Amygdala (tissue), 56 donors: ENCODE measurements around the gene HCAR1.
"Not testable (repeated sequence)": the region's sequence is repeated elsewhere in the genome, so short reads cannot be mapped to it uniquely, and the experiment has no call there.

Source experiments
- DNase-seq, 56 donors: peaks; one replicate each; lab custom pipeline; 2025; lab: John Stamatoyannopoulos, UW

HCAR1 gene, protein sequence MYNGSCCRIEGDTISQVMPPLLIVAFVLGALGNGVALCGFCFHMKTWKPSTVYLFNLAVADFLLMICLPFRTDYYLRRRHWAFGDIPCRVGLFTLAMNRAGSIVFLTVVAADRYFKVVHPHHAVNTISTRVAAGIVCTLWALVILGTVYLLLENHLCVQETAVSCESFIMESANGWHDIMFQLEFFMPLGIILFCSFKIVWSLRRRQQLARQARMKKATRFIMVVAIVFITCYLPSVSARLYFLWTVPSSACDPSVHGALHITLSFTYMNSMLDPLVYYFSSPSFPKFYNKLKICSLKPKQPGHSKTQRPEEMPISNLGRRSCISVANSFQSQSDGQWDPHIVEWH

DNA sequence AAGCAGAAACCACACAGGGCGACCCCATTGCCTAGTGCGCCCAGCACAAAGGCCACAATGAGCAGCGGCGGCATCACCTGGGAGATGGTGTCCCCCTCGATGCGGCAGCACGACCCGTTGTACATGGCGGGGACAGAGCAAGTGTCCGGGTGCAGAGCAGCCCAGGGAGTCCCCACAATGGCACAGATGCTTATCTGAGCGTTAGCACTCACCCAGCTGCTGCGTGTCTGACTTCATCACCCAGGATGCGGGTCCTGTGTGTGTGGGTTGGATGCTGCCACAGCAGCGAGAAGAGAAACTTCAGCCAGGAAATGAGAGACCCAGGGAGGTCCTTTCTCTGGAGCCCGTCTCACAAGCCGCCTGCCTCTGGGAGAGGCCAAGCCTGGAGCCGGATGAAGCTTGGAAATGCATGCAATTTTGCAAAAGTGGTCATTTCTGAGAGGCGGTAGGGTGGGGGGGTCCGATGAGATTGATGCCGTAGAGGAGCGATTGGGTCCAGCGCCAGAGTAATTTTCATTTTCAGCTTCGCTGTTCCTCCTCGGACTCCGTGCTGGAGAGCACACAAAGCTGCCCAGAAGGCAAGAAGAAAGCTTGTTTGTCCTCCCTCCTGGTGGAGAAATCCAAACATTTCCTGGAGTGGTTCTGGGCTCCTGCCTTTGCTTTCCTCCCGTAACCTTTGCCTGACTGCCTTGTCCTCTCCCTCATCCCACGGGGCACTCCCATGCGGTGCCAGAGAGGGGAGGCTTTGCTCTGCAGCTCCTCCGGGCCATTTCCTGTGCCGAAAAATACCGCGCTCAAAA is at the start of gene HCAR1:
Gene HCAR1 (minus strand): TSS at position 630 of the 800 bp plus-strand sequence. CDS start 505 bp downstream, at position 125.
- DNase-seq: no peak

DNA sequence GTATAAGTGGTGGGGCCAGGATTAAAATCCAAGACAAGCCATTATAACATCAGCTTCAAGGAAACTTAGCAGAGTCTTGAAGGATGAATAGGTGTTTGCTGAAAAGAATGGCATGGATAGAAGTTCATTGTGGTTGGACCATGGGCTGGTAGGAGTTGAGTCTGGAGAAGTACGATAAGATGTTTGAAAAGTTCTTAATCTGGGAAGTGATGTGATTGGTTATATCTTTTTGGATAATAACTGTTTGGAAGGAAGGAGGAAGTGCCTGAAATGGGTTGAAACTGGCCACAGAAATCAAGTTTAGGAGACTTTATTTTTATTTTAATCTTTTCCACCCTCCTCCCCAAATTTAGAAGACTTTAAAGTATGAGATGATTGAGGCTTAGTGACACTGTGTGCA is 26.9 kb upstream of the HCAR1 start:
- no peak for DNase-seq

DNA sequence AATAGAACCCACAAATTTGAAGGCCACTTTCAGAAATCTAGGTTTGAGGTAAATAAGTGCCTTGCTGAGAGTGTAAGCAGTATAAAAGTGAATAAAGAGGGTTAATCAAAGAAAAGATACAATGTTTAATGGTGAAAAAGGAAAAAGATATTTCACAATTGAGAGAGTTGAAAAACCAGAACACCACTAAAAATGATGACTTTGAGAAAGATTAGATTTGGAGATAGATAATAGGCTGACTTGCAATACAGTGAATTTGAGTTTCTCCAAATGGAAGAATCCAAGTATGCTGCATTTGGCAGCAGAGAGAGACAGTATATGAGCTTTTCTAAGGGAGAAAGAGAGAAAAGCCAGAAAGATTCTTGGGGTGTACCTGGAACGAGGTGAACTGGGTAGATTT is 24.1 kb upstream of the HCAR1 start:
- no peak for DNase-seq

DNA sequence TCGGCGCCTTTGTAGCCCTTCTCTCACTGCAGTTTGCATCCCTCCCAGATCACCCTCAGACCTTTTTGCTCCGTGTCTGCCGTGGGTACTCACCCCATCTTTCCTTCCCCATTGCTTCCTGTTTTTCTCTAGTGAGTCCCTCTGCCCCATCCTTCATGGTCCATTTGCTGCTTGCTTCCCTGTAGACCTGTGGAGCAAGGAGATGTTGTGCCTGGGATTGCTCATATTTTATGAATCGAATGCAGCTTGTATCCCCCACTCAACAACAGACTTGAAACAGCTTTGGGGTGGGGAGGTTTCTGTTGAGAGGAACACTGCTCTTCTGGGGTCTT is 22.6 kb upstream of the HCAR1 start:
- no peak for DNase-seq

DNA sequence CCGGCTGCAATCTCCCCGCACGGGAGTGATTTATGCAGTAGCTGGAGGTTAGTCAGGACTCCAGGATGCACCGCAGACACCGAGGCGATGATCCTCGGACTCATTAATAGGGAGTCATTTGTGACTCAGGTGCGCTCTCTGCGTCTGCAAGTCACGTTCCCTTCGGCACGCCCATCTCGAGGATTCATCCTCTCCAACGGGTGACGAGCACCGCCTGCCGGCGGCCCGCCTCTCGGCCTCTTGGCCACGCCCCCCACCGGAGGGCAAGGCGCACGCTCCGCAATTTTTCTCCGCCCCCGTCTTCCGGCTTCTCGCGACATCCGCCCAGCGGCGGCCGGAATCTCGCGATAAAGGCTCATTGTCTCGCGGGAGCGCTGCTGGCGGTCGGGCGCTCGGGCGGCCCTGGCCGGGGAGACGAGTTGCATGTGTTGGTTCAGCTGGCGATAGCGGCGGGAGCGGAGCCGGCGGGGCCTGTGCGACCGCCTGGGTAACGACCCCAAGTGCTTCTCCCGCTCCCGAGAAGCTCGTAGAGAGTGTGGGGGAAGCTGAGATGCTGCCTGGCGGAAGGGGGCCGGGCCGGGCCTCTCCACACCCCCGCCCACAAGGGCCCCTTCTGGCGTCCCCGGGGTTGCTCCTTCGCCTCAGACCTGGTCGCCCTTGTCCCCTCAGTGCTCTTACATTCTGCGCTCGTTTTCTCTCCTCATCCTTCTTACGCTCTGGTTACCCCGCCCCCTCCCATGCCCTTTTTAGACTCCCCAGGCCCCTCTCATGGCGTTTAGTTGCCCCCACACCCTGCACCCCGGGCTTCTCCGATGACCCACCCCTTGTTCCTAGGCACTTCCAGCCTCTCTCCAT is 22.0 kb upstream of the HCAR1 start, which contains the start of gene DENR:
Gene DENR (plus strand): TSS at position 361 of the 855 bp plus-strand sequence. CDS start 878 bp downstream, outside the sequence.
- peak; percentile 65 to 97 (median 94) for DNase-seq

DNA sequence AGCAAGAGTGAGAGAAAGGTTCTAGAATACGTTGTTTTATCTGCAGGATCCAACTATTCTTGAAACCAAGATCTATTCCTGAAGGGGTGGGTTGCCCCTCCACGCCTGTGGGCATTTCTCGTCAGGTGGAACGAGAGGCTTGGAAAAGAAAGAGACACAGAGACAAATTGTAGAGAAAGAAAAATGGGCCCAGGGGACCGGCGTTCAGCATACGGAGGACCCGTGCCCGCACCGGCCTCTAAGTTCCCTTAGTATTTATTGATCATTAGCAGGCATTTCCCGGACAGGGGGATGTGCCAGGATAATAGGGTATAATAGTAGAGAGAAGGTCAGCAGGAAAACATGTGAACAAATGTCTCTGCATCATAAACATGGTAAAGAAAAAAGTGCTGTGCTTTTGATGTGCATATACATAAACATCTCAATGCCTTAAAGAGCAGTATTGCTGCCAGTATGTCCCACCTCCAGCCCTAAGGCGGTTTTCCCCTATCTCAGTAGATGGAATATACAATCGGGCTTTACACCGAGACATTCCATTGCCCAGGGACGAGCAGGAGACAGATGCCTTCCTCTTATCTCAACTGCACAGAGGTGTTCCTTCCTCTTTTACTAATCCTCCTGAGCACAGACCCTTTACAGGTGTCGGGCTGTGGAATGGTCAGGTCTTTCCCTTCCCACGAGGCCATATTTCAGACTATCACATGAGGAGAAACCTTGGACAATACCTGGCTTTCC is 20.3 kb upstream of the HCAR1 start:
- DNase-seq: not testable (repeated sequence)

DNA sequence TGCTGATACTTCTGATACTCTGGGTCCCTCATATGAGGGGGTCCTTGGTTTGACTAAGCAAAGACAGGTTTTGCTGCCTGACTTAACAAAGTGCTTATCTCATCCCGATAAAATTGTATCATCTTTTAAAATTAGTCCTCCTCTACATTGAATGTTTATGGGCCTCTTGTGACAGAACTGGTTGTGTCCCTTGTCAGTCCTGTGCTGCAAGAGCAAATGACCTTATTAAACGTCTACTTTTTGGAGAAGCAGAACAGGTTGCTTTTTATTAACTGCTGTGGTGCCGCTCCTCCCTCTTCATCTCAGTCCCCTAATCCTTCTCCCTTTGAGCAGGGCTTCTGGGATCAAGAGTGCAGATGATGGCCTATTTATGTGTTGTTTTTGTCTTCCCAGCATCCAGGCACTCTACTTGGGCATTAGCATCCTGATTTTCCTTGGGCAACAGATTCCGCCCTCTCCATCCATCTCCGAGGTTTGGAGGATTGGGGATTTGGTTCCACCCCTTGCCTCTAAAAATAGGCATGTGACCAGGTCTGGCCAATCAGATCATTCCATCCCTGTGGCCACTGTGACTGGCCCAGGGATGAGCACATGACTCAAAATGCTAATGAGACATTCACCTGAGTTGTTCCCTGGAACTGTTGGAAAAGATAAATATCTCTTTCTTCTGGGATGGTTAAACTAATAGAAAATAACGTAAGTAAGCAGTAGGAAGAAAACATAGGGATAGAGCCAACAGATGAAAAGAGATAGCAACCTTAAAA is 19.1 kb upstream of the HCAR1 start:
- DNase-seq: peak in 1 of 56 donors; percentile 4

DNA sequence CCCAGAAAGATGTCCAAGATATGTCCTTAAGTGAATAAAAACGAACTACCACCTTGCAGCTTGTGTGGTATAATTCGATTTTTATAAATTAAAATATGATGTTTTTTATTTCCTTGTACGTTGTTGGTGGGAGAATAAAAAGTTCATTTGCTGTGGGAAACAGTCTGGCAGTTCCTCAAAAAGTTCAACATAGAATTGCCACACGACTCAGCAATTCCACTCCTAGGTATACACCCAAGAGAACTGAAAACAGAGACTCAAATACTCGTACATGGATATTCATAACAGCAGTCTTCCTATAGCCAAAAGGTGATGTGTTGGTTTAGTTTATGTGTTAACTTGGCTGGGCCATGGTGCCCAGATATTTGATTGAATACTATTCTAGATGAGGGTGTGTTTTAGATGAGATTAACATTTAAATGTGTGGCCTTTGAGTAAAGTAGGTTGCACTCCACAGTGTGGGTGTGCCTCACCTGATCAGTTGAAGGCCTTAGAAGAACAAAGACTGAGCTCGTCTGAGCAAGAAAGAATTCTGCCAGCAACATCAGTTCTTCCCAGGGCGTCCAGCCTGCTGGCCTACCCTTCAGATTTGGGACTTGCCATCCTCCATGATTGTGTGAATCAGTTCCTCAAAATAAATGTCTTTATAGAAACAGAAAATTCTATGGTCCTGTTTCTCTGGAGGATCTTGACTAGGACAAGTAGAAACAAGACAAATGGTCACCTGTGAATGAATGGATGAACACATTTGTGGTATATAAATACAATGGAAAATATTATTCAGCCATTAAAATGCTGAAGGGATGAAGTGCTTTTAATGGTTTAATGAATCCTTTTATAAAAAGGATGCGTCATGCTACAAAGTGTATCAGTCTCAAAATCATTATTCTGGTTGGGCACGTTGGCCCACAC is 16.8 kb upstream of the HCAR1 start:
- DNase-seq: no peak

DNA sequence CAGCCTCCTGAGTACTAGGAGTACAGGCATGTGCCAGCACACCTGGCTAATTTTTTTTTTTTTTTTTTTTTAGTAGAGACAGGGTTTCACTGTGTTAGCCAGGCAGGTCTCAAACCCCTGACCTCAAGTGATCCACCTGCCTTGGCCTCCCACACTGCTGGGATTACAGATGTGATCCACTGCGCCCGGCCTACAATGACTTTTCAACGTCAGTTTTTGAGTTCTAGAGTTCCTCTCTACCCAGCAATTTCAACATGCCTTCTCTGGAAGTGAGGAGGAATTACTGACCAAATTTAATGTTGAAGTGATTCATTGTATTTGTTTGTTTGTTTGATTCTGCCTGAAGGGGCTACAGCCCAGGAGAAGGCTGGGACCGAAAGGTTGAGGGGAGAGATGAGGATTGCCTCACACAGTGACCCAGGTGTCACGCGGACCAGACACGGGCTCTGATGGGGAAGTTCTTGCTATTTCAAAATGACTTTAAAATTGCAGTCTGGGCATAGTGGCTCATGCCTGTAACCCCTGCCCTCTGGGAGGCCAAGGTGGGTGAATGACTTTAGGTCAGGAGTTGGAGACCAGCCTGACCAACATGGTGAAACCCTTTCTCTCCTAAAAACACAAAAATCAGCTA is 13.4 kb upstream of the HCAR1 start:
- DNase-seq: peak in 6 of 56 donors; percentile 3 to 18 (median 8)

DNA sequence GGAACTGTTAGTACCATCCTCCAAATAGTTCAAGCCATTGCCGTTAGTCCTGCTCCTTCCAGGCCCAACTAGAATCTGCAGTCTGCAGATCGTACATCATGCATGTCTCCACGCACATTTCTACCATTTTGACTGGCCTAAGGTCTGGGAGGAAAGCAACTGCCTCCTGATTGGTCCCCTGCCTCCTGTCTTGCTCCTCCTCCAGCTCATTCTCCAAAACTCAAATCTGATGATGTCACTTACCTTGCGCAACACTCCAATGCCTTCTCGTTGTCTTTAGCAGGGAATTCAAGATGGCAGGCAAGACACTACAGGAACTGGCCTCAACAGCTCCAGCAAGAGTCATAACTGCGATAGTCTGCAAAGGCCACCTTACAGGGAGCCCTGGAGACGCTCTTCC is 9.7 kb upstream of the HCAR1 start:
- no peak for DNase-seq

DNA sequence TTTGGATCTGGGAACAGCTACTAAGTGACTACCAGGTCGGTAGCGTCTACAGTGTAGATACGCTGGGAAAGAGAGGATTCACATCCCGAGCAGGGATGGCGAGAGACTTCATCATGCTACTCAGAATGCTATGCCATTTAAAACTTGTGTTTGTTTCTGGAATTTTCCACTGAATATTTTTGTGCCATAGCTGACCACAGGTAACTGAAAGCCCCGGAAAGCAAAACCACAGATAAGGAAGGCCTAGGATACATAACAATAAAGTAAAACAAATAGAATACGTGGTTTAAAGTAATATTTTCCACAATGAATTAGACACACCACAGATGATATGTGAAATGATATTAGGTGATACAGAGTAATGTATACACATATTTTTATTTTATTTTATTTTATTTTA is 7.9 kb upstream of the HCAR1 start:
- DNase-seq: no peak

DNA sequence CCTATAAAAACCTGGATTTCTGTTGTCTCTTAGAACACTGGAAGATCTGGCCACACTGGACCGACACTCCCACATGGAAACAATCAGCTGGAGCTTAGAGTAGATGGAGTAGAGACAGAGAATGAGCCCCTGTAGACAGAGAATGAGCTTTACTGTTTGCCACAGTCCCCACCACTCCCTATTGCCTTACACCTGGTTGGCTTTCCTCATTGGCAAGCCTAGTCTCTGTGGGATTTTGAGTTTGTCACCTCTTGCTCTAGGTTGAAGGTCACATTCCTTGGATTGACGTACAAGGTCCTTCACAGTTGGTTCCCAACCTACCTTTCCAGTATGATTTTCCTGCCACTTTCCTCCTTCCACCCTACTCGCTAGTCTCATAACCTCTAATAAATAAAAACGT is 2.0 kb upstream of the HCAR1 start:
- no peak for DNase-seq

DNA sequence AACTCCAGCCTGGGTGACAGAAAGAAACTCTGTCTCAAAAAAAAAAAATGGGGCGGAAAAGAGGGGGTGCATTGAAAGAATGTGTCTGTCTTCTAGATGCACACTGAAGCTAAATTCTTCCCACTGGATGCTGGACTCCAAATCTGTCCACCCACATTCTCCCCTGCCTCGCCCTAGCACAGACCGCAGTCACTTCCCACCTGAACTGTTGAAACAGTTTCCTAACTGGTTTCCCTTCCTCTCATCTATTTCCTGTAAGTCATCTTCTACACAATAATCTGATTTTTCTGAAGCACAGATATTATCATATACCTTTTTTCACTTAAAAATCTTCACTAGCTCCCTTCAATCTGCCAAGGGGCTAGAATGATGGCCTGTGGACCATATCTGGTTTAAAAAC is 1.5 kb upstream of the HCAR1 start:
- no peak for DNase-seq

DNA sequence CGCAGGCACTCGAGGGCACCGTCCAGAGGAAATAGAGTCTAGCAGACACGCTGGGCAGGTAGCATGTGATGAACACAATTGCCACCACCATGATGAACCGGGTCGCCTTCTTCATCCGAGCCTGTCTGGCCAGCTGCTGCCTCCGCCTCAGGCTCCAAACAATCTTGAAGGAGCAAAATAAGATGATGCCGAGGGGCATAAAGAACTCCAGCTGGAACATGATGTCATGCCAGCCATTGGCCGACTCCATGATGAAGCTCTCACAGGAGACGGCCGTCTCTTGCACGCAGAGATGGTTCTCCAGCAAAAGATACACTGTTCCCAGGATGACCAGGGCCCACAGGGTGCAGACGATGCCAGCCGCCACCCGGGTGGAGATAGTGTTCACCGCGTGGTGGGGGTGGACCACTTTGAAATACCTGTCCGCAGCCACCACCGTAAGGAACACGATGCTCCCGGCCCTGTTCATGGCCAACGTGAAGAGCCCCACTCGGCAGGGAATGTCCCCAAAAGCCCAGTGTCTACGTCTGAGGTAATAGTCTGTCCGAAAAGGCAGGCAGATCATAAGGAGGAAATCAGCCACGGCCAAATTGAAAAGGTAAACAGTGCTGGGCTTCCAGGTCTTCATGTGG is 945 bp downstream of the HCAR1 start:
- no peak for DNase-seq

DNA sequence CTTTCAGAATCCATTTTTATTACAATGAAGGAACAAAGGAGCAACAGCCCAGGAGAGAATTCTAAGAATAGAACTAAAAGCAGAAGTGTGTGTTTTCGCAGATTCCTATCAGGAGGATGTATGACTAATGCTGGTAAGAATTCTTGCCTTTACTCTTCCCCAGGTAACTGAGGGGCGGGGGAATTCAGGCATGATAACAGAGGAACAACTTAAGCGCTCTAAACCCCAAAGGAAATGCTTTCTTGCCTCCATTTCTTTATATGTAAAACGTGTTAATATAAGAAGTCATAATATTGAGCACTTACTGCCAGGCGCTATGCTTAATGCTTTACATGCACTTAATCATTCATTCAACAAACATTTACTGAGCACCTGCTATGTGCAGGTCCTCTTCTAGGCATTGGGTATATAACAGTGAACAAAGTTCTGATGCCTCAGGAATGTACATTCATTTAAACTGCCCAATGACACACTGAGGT is 4.5 kb downstream of the HCAR1 start:
- DNase-seq: no peak

DNA sequence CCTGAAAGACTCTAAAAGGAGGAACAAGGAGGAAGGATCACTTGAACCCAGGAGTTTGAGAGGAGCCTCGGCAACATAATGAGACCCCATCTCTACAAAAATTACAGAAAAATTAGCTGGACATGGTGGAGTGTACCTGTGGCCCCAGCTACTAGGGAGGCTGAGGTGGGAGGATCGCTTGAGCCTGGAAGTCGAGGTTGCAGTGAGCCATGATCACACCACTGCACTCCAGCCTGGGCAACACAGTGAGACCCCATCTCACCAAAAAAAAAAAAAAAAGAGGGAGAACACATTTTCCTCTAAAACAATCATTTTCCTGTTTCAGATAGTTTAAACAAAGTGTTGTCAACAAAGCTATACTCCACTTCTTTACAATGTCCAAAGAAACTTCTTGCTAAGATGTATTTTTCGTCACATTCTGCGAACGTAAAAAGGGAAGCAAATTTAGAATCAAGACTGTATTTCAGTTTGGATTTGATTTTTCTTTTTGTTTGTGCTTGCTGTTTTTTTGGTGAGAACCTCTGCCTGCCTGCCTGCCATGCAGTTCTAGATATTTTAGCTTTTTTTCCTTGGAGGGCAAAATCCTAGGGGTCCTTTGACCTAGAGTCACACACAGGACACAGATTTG is 5.1 kb downstream of the HCAR1 start:
- DNase-seq: no peak
